ENCODE data around the gene TBXAS1. TPM values are rescaled to one million over a fixed set of nuclear protein-coding genes. Genes with fewer than 3 reads are reported as not detected.

The TBXAS1 gene
- 1 to 10 TPM; 3.9 to 4.7 TPM for total RNA-seq

- peak; percentile 59 to 61 for ATAC-seq (replicated peaks in 1 of 2)
- peaks cover 8% of the 10 kb centered on the region for H3K27me3 Mint-ChIP-seq (ENCODE audit: low read depth)
- H3K9me3 Mint-ChIP-seq = peaks cover 4 to 6% of the 10 kb centered on the region in 2 donors
- H3K4me3 Mint-ChIP-seq = peak within 1 kb of the TSS; percentile 75 to 87
- H3K27ac Mint-ChIP-seq = peak within 1 kb of the TSS; percentile 88
- peaks cover 40% of the 10 kb centered on the region for H3K4me1 Mint-ChIP-seq (ENCODE audit: low read depth)
- peak in 1 of 2 donors; percentile 9 for DNase-seq
- peaks cover 6 to 10% of the 10 kb centered on the region in 2 donors for H3K36me3 Mint-ChIP-seq (ENCODE audit: insufficient read depth in 2 of 2)
These were observed at the start of gene TBXAS1 for GRCh38 chr7:139829025-139829774. Gene TBXAS1, plus strand, starts transcription at chr7:139829264. Its CDS starts 127 bp downstream, at chr7:139829391.

- no peak overlapping the region for H3K27ac Mint-ChIP-seq
- H3K27me3 Mint-ChIP-seq (ENCODE audit: low read depth) = peaks cover 25% of the 10 kb centered on the region
- peaks cover 0 to 2% of the 10 kb centered on the region in 2 donors for H3K36me3 Mint-ChIP-seq (ENCODE audit: insufficient read depth in 2 of 2)
- no peak for DNase-seq
- H3K9me3 Mint-ChIP-seq = no peaks in the 10 kb centered on the region
- no peak for ATAC-seq (replicated peaks in 1 of 2)
- no peak overlapping the region for H3K4me3 Mint-ChIP-seq
- H3K4me1 Mint-ChIP-seq (ENCODE audit: low read depth) = peaks cover 15% of the 10 kb centered on the region
These were observed 46.1 kb upstream of the TBXAS1 start for GRCh38 chr7:139782932-139783331.

DNA sequence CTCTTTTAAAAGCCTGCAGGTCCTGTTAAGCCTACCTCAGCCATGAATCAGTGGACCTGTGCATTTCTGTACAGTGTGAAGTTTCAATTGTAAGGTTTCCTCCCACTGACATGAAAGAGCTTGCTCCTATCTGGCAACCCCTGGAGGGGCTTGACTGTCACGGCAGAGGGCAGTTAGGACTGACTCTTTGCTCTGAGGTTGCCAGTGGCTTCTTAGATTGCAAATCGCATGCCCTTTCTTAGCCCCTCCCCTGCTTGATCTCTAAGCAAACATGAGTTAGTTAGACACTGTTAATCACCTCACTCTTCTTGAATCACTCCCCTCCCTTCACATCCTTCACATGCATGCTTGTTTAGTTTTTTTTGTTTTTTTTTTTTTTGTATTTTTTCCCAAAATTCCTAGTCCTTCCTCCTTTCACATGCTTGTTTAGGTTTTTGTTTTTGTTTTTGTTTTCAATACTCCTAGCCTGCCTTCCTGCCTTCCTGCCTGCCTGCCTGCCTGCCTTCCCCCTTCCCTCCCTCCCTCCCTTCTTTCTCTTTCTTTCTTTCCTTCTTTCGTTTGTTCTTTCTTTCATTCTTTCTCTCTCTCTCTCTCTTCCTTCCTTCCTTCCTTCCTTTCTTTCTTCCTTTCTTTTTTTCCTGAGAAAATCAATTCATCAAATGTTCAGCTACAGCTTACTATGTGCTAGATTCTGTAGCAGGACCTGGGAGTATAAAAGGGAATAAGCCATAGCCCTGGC, 45.2 kb upstream of the TBXAS1 start:
- peak; percentile 51 to 59 for ATAC-seq (replicated peaks in 1 of 2)
- Mint-ChIP-seq H3K27me3 (ENCODE audit: low read depth) (peaks cover 23% of the 10 kb centered on the region), H3K9me3 (no peaks in the 10 kb centered on the region), H3K36me3 (ENCODE audit: insufficient read depth in 2 of 2) (no peaks in the 10 kb centered on the region), H3K4me1 (ENCODE audit: low read depth) (peaks cover 8% of the 10 kb centered on the region), H3K4me3 (no peak overlapping the region), H3K27ac (no peak overlapping the region)
- no peak for DNase-seq

GRCh38 chr7:139784648-139785047, 44.4 kb upstream of the TBXAS1 start:
- Mint-ChIP-seq H3K9me3 (no peaks in the 10 kb centered on the region), H3K4me1 (ENCODE audit: low read depth) (no peaks in the 10 kb centered on the region), H3K27me3 (ENCODE audit: low read depth) (peaks cover 14% of the 10 kb centered on the region), H3K36me3 (ENCODE audit: insufficient read depth in 2 of 2) (no peaks in the 10 kb centered on the region), H3K4me3 (no peak overlapping the region), H3K27ac (no peak overlapping the region)
- ATAC-seq (replicated peaks in 1 of 2) (no peak), DNase-seq (no peak)

DNA sequence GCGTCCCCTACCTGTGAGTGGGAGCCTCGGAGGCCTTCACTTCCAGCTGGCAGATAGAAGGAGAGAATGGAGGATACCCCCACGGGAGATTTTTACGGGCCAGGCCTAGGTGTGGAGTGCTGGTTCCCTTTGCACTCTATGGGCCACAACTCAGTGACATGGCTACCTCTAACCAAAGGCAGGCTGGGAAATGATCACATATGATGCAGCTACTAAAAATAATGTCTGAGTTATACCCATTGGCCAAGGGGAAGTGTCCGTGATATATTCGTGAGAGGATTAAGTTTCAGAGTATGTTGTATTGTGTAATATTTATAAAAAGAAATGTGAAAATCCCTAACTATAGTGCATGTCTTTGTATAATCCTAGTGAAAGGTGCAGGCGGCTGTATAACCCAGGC, 37.7 kb upstream of the TBXAS1 start:
- Mint-ChIP-seq H3K36me3 (ENCODE audit: insufficient read depth in 2 of 2) (peaks cover 3% of the 10 kb centered on the region in 2 donors), H3K27me3 (ENCODE audit: low read depth) (no peaks in the 10 kb centered on the region), H3K4me1 (ENCODE audit: low read depth) (no peaks in the 10 kb centered on the region), H3K9me3 (peaks cover 2 to 3% of the 10 kb centered on the region in 2 donors), H3K27ac (no peak overlapping the region), H3K4me3 (no peak overlapping the region)
- ATAC-seq (replicated peaks in 1 of 2) (no peak), DNase-seq (no peak)

GRCh38 chr7:139797607-139798006, 31.5 kb upstream of the TBXAS1 start:
- Mint-ChIP-seq H3K36me3 (ENCODE audit: insufficient read depth in 2 of 2) (peaks cover 5% of the 10 kb centered on the region in 2 donors), H3K9me3 (peaks cover 2 to 5% of the 10 kb centered on the region in 2 donors), H3K27me3 (ENCODE audit: low read depth) (peaks cover 9% of the 10 kb centered on the region), H3K27ac (no peak overlapping the region), H3K4me3 (no peak overlapping the region), H3K4me1 (ENCODE audit: low read depth) (peaks cover 13% of the 10 kb centered on the region)
- no peak for DNase-seq
- no peak for ATAC-seq (replicated peaks in 1 of 2)

DNA sequence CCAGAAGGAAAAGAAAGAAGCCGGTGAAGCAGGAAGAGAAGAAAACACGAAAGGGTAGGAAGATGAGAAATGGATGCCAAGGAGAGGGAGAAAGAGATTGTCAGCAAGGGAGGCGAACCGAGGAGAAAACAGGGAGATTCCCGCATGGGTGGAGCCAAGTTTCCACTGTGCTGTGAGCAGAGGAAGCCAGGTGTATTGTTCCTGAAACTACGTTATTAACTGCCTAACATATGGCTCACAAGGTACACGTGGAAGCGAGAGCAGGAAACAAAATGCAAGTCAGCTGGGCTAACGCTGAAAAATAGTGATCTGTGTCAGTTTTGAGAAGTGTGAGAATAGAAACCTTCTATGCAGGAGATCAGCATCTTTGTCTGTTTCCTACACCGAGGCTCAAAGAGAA, 30.8 kb upstream of the TBXAS1 start:
- Mint-ChIP-seq H3K4me3 (peak overlapping the region in 1 of 2 donors; percentile 4), H3K36me3 (ENCODE audit: insufficient read depth in 2 of 2) (peaks cover 10 to 12% of the 10 kb centered on the region in 2 donors), H3K27ac (no peak overlapping the region), H3K9me3 (peaks cover 5 to 11% of the 10 kb centered on the region in 2 donors), H3K4me1 (ENCODE audit: low read depth) (peaks cover 13% of the 10 kb centered on the region), H3K27me3 (ENCODE audit: low read depth) (peaks cover 9% of the 10 kb centered on the region)
- no peak for DNase-seq
- ATAC-seq (replicated peaks in 1 of 2) = no peak

- DNase-seq (no peak), ATAC-seq (replicated peaks in 1 of 2) (no peak)
- peaks cover 13% of the 10 kb centered on the region for H3K4me1 Mint-ChIP-seq (ENCODE audit: low read depth)
These were observed 30.2 kb upstream of the TBXAS1 start for GRCh38 chr7:139798892-139799291.

DNA sequence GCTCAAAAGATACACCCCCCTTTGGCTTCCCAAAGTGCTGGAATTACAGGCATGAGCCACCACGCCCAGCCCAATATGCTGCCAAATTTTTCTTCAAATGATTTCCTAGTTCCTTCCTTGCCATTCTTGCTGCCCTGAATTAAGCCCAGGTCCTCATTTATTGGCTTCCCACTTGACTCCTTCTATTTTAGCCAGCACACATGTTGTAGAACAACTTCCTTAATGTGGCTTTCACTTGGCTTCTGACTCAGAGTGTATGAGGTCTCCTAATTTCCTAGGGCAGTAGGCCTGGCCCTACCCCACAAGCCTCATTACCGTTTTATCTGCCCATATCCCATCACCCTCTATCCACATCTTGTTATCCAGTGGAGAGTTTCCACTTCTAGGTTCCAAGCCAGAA, 29.5 kb upstream of the TBXAS1 start:
- H3K36me3 Mint-ChIP-seq (ENCODE audit: insufficient read depth in 2 of 2) = peaks cover 13 to 17% of the 10 kb centered on the region in 2 donors
- H3K27ac Mint-ChIP-seq = no peak overlapping the region

More at GRCh38 chr7:139798892-139799291, 30.2 kb upstream of the TBXAS1 start:
- H3K9me3 Mint-ChIP-seq = peaks cover 5 to 12% of the 10 kb centered on the region in 2 donors
- peaks cover 10 to 12% of the 10 kb centered on the region in 2 donors for H3K36me3 Mint-ChIP-seq (ENCODE audit: insufficient read depth in 2 of 2)
- no peak overlapping the region for H3K4me3 Mint-ChIP-seq
- H3K27ac Mint-ChIP-seq = no peak overlapping the region
- H3K27me3 Mint-ChIP-seq (ENCODE audit: low read depth) = peaks cover 9% of the 10 kb centered on the region

DNA sequence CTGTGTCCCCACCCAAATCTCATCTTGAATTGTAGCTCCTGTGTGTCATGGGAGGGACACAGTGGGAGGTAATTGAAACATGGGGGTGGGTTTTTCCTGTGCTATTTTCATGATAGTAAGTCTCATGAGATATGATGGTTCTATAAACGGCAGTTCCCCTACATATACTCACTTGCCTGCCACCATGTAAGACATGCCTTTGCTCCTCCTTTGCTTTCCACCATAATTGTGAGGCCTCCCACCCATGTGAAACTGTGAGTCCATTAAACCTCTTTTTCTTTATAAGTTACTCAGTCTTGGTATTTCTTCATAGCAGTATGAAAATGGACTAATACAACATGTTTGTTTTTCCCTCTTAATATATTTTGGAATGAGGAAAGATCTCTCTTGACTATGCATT, 24.5 kb upstream of the TBXAS1 start:
- Mint-ChIP-seq H3K27ac (no peak overlapping the region), H3K9me3 (peaks cover 4 to 14% of the 10 kb centered on the region in 2 donors), H3K36me3 (ENCODE audit: insufficient read depth in 2 of 2) (peaks cover 12 to 17% of the 10 kb centered on the region in 2 donors), H3K4me3 (no peak overlapping the region), H3K4me1 (ENCODE audit: low read depth) (no peaks in the 10 kb centered on the region), H3K27me3 (ENCODE audit: low read depth) (peaks cover 7% of the 10 kb centered on the region)
- no peak for DNase-seq
- no peak for ATAC-seq (replicated peaks in 1 of 2)

More for the DNA sequence above, 29.5 kb upstream of the TBXAS1 start:
- Mint-ChIP-seq H3K4me3 (no peak overlapping the region), H3K27me3 (ENCODE audit: low read depth) (peaks cover 9% of the 10 kb centered on the region), H3K4me1 (ENCODE audit: low read depth) (peaks cover 13% of the 10 kb centered on the region), H3K9me3 (peaks cover 6 to 14% of the 10 kb centered on the region in 2 donors)
- ATAC-seq (replicated peaks in 1 of 2) (no peak), DNase-seq (no peak)

GRCh38 chr7:139807009-139807408, 22.1 kb upstream of the TBXAS1 start:
- no peak for DNase-seq
- peaks cover 11% of the 10 kb centered on the region for H3K4me1 Mint-ChIP-seq (ENCODE audit: low read depth)
- peaks cover 12 to 17% of the 10 kb centered on the region in 2 donors for H3K36me3 Mint-ChIP-seq (ENCODE audit: insufficient read depth in 2 of 2)
- H3K4me3 Mint-ChIP-seq = no peak overlapping the region
- no peak for ATAC-seq (replicated peaks in 1 of 2)
- H3K27ac Mint-ChIP-seq = no peak overlapping the region
- peaks cover 4 to 14% of the 10 kb centered on the region in 2 donors for H3K9me3 Mint-ChIP-seq
- H3K27me3 Mint-ChIP-seq (ENCODE audit: low read depth) = no peaks in the 10 kb centered on the region

DNA sequence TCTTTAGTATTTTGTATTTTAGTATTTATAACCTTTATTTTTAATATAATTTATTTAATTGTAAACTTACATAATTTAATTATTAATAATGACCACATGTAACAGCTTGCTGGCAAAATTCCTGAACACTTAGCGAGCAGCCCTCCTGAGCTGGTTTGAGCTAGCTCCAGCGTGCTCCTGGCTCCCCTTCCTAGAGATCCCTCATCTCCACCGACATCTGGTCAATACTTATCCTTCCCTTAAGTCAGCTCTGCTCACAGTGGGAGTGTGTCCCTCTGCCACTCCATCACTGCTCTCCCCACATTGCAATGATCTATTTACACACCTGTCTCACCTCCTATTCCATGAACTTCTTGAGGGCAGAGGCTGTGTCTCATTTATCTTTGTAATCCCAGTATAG, 20.6 kb upstream of the TBXAS1 start:
- Mint-ChIP-seq H3K36me3 (ENCODE audit: insufficient read depth in 2 of 2) (peaks cover 5 to 8% of the 10 kb centered on the region in 2 donors), H3K4me3 (no peak overlapping the region), H3K9me3 (peaks cover 2 to 5% of the 10 kb centered on the region in 2 donors), H3K4me1 (ENCODE audit: low read depth) (peaks cover 11% of the 10 kb centered on the region), H3K27me3 (ENCODE audit: low read depth) (no peaks in the 10 kb centered on the region), H3K27ac (no peak overlapping the region)
- ATAC-seq (replicated peaks in 1 of 2) = no peak
- no peak for DNase-seq

GRCh38 chr7:139808846-139809442, 20.1 kb upstream of the TBXAS1 start:
- no peak overlapping the region for H3K4me3 Mint-ChIP-seq
- peaks cover 2 to 5% of the 10 kb centered on the region in 2 donors for H3K9me3 Mint-ChIP-seq
- H3K36me3 Mint-ChIP-seq (ENCODE audit: insufficient read depth in 2 of 2) = peaks cover 5 to 8% of the 10 kb centered on the region in 2 donors
- H3K27me3 Mint-ChIP-seq (ENCODE audit: low read depth) = no peaks in the 10 kb centered on the region
- no peak overlapping the region for H3K27ac Mint-ChIP-seq
- H3K4me1 Mint-ChIP-seq (ENCODE audit: low read depth) = peaks cover 16% of the 10 kb centered on the region
- ATAC-seq (replicated peaks in 1 of 2) = no peak
- DNase-seq = no peak
